Activated CD4-positive, alpha-beta T cell treated with anti-CD3 and anti-CD28 coated beads for 1 hour (primary cell): ENCODE results near the gene TRPC6.

ENCODE experiments used
- DNase-seq: peaks from one replicate; pipeline ENCODE4 v3.0.0-alpha.2; 2020

TRPC6 gene

GRCh38 chr11:101583251-101584128 is at the start of gene TRPC6:
TRPC6 (minus strand) TSS chr11:101584007; CDS start chr11:101583503, 504 bp downstream.
- DNase-seq = no peak

- no peak for DNase-seq
Observed at GRCh38 chr11:101620026-101620425, 36.2 kb upstream of the TRPC6 start.

GRCh38 chr11:101618709-101619108 is 34.9 kb upstream of the TRPC6 start:
- DNase-seq = no peak

GRCh38 chr11:101617735-101618332 is 34.0 kb upstream of the TRPC6 start:
- DNase-seq = no peak

- DNase-seq = no peak
Observed at GRCh38 chr11:101612481-101612880, 28.7 kb upstream of the TRPC6 start.

- DNase-seq = no peak
Observed at GRCh38 chr11:101600924-101601323, 17.1 kb upstream of the TRPC6 start.

- no peak for DNase-seq
Observed at GRCh38 chr11:101586965-101587364, 3.2 kb upstream of the TRPC6 start.

- DNase-seq = no peak
Observed at GRCh38 chr11:101584655-101585054, 848 bp upstream of the TRPC6 start.

- no peak for DNase-seq
Observed at GRCh38 chr11:101584129-101584515, 315 bp upstream of the TRPC6 start.

GRCh38 chr11:101582989-101583250 is 887 bp downstream of the TRPC6 start:
- DNase-seq = no peak

GRCh38 chr11:101582236-101582988 is 1.4 kb downstream of the TRPC6 start:
- no peak for DNase-seq

GRCh38 chr11:101577461-101577860 is 6.3 kb downstream of the TRPC6 start:
- DNase-seq = no peak

- DNase-seq = no peak
Observed at GRCh38 chr11:101576456-101576855, 7.4 kb downstream of the TRPC6 start.

- DNase-seq = no peak
Observed at GRCh38 chr11:101574886-101575285, 8.9 kb downstream of the TRPC6 start.

- no peak for DNase-seq
Observed at GRCh38 chr11:101567071-101567470, 16.7 kb downstream of the TRPC6 start.

GRCh38 chr11:101566626-101567025 is 17.2 kb downstream of the TRPC6 start:
- DNase-seq = no peak

GRCh38 chr11:101563166-101563565 is 20.6 kb downstream of the TRPC6 start:
- DNase-seq = no peak

GRCh38 chr11:101555366-101555765 is 28.4 kb downstream of the TRPC6 start:
- no peak for DNase-seq

- no peak for DNase-seq
Observed at GRCh38 chr11:101553891-101554292, 29.9 kb downstream of the TRPC6 start.

- no peak for DNase-seq
Observed at GRCh38 chr11:101552888-101553287, 30.9 kb downstream of the TRPC6 start.

- no peak for DNase-seq
Observed at GRCh38 chr11:101528541-101528940, 55.3 kb downstream of the TRPC6 start.

- DNase-seq = no peak
Observed at GRCh38 chr11:101523634-101524260, 60.1 kb downstream of the TRPC6 start.

- no peak for DNase-seq
Observed at GRCh38 chr11:101523193-101523592, 60.6 kb downstream of the TRPC6 start.

- DNase-seq = no peak
Observed at GRCh38 chr11:101521821-101522220, 62.0 kb downstream of the TRPC6 start.
